Endodermal cell (in vitro differentiated cells): ENCODE data around the gene MAGOH. TPM values are rescaled to one million over a fixed set of nuclear protein-coding genes. Genes with fewer than 3 reads are reported as not detected.
A peak's percentile ranks its signal among the peaks of the same experiment; 100 is the strongest.

ENCODE experiments used
- DNase-seq: peaks from one replicate; pipeline ENCODE4 v3.0.0-alpha.2; 2017
- H3K27ac ChIP-seq: 2 replicates; pipeline ENCODE4 v1.5.1; 2013; ENCODE audit warnings: mild to moderate bottlenecking, low read depth, low read length, moderate library complexity
- H3K27me3 ChIP-seq: 2 replicates; pipeline ENCODE4 v1.6.1; 2013; ENCODE audit warnings: mild to moderate bottlenecking, low read length, moderate library complexity; ENCODE audit not compliant: insufficient read depth, control insufficient read depth, poor library complexity, severe bottlenecking
- H3K36me3 ChIP-seq: 2 replicates; pipeline ENCODE4 v1.7.0; 2013; ENCODE audit warnings: mild to moderate bottlenecking, low read length, moderate library complexity; ENCODE audit not compliant: control insufficient read depth, insufficient read depth
- H3K4me1 ChIP-seq: one replicate; pipeline ENCODE4 v1.7.0; 2013; ENCODE audit warnings: low read length; ENCODE audit not compliant: control insufficient read depth, insufficient read depth
- H3K4me3 ChIP-seq: 2 replicates; pipeline ENCODE4 v1.5.1; 2013; ENCODE audit warnings: mild to moderate bottlenecking, low read length, moderate library complexity
- H3K9ac ChIP-seq: 2 replicates; pipeline ENCODE4 v1.6.1; 2013; ENCODE audit warnings: mild to moderate bottlenecking, low read length, moderate library complexity; ENCODE audit not compliant: poor library complexity, severe bottlenecking; ENCODE audit errors: extremely low read depth
- H3K9me3 ChIP-seq: 2 replicates; pipeline ENCODE4 v1.6.1; 2013; ENCODE audit warnings: mild to moderate bottlenecking, low read length, moderate library complexity; ENCODE audit not compliant: control insufficient read depth
- H3K27ac Mint-ChIP-seq: 2 replicates; pipeline ENCODE4 v1.8.0; 2020; ENCODE audit warnings: mixed read lengths
- H3K27me3 Mint-ChIP-seq: 2 replicates; pipeline ENCODE4 v1.8.0; 2021; ENCODE audit warnings: mild to moderate bottlenecking, mixed read lengths; ENCODE audit not compliant: insufficient read depth
- H3K36me3 Mint-ChIP-seq: 2 replicates; pipeline ENCODE4 v1.8.0; 2020; ENCODE audit warnings: low read depth, mixed read lengths
- H3K4me1 Mint-ChIP-seq: 2 replicates; pipeline ENCODE4 v1.8.0; 2020; ENCODE audit warnings: mixed read lengths
- H3K4me3 Mint-ChIP-seq: 2 replicates; pipeline ENCODE4 v1.8.0; 2020; ENCODE audit warnings: mild to moderate bottlenecking, moderate library complexity, mixed read lengths
- H3K9me3 Mint-ChIP-seq: 2 replicates; pipeline ENCODE4 v1.8.0; 2020; ENCODE audit warnings: mild to moderate bottlenecking, mixed read lengths
- CTCF ChIP-seq: fragments of 200-600 bp; sonication (generic); conservative IDR thresholded peaks from 2 replicates; pipeline ENCODE4 v1.5.0; 2021; ENCODE audit warnings: antibody characterized with exemption, mild to moderate bottlenecking
- whole genome bisulfite sequencing, 2 experiments: methylation state at CpG; one replicate each; pipeline versions ENCODE4 v1.1.5 to v1.1.7; 2013; ENCODE audit warnings: missing lambda C conversion rate in 2 of 2, mixed read lengths in 1 of 2; ENCODE audit not compliant: insufficient coverage in 1 of 2, insufficient read length in 1 of 2; 5-methylcytosine and 5-hydroxymethylcytosine counted together
- total RNA-seq, 2 donors: library from RNA; stranded (reverse); fragmentation: NEBNext Ultra II Directional in 1 of 2; extraction: Animal tissue kit (Norgen Biotek cat#: 25700) in 1 of 2; gene quantifications; 2 replicates in 1 of 2; 3 replicates in 1 of 2; pipeline ENCODE4 v1.2.1, GENCODE V29; 2021

MAGOH gene
- total RNA-seq, 2 donors from 2014 or later: 59.1 to 74.7 TPM

- Histone ChIP-seq H3K9ac (no peak overlapping the region), H3K9me3 (no peaks in the 10 kb centered on the region), H3K4me1 (no peaks in the 10 kb centered on the region), H3K27me3 (no peaks in the 10 kb centered on the region), H3K27ac (no peak overlapping the region), H3K36me3 (peaks cover 30% of the 10 kb centered on the region), H3K4me3 (no peak overlapping the region)
- H3K4me3 Mint-ChIP-seq: no peak overlapping the region
- H3K27ac Mint-ChIP-seq: no peak overlapping the region
- no peak for DNase-seq
- 96 to 100% methylated on average over 1 to 5 of the region's 5 CpGs for WGBS, 2 experiments
- no peak for TF ChIP-seq CTCF
- H3K27me3 Mint-ChIP-seq: no peaks in the 10 kb centered on the region
- peaks cover 46% of the 10 kb centered on the region for H3K36me3 Mint-ChIP-seq
- no peaks in the 10 kb centered on the region for H3K9me3 Mint-ChIP-seq
- H3K4me1 Mint-ChIP-seq: no peaks in the 10 kb centered on the region
Observed at GRCh38 chr1:53271446-53272090, 33.2 kb upstream of the MAGOH start.

- Histone ChIP-seq H3K9ac (no peak overlapping the region), H3K4me1 (no peaks in the 10 kb centered on the region), H3K27ac (no peak overlapping the region), H3K4me3 (no peak overlapping the region), H3K9me3 (no peaks in the 10 kb centered on the region), H3K36me3 (peaks cover 31% of the 10 kb centered on the region), H3K27me3 (no peaks in the 10 kb centered on the region)
- Mint-ChIP-seq H3K4me3 (no peak overlapping the region), H3K27me3 (no peaks in the 10 kb centered on the region), H3K27ac (peak overlapping the region; percentile 5), H3K36me3 (peaks cover 50% of the 10 kb centered on the region), H3K9me3 (no peaks in the 10 kb centered on the region), H3K4me1 (no peaks in the 10 kb centered on the region)
- no peak for TF ChIP-seq CTCF
- no peak for DNase-seq
- WGBS, 2 experiments: 95 to 98% methylated on average over 6 to 8 of the region's 8 CpGs
Observed at GRCh38 chr1:53270873-53271272, 32.6 kb upstream of the MAGOH start.

GRCh38 chr1:53270107-53270506 is 31.8 kb upstream of the MAGOH start:
- 94 to 100% methylated on average over 1 of the region's 1 CpG for WGBS, 2 experiments
- H3K27ac Mint-ChIP-seq: no peak overlapping the region
- H3K4me1 Mint-ChIP-seq: no peaks in the 10 kb centered on the region
- Histone ChIP-seq H3K9me3 (no peaks in the 10 kb centered on the region), H3K4me1 (no peaks in the 10 kb centered on the region), H3K4me3 (no peak overlapping the region), H3K9ac (no peak overlapping the region), H3K36me3 (peaks cover 39% of the 10 kb centered on the region), H3K27me3 (no peaks in the 10 kb centered on the region), H3K27ac (no peak overlapping the region)
- TF ChIP-seq CTCF: no peak
- DNase-seq: no peak
- H3K9me3 Mint-ChIP-seq: no peaks in the 10 kb centered on the region
- H3K27me3 Mint-ChIP-seq: no peaks in the 10 kb centered on the region
- H3K36me3 Mint-ChIP-seq: peaks cover 56% of the 10 kb centered on the region
- H3K4me3 Mint-ChIP-seq: no peak overlapping the region
